HG03565 (cell line): Measurements from ENCODE around the gene SH2B3.

Experiments used
- ATAC-seq: cut with Tn5 transposase; IDR thresholded peaks from one replicate; pipeline ENCODE4 v1.9.1; 2021; ENCODE audit warnings: mild to moderate bottlenecking, moderate library complexity; ENCODE audit not compliant: unreplicated experiment

Gene SH2B3

DNA sequence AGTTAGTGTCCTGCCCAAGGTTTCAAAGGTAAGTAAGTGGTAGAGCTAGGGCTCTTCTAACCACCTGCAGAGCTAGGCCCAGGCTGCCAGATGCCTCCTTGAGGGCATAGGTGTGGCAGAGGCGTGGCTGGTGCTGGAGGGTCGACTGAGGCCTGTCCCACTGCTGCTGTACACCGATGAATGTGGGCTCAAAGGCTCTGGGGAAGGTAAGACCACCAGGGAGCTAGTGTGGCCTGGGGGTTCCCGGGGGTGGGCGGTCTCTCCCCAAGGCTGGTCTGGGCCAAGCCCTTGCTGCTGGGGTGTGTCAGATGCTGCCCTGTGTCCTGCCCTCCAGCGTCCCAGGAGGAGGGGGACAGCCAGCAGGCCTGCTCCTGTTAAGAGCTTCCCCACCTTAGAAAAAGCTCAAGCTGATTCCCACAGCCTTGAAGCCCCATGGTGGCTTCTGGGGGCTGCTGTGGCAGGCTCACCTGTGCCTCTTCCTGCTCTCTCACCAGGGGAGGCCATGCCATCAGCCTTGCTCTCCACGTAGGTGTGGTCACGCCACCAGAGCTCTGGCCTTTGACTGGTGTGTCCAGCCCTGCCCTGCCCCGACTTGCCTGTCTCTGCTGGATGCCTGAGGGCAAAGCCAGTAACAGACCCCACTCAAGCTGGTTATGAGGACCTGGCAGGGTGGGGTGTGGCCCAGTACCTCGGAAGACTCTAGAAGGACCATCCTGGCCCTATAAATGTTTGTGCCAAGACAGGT is 36.8 kb downstream of the SH2B3 start:
- ATAC-seq: no peak

- ATAC-seq: no peak
These were observed 37.4 kb downstream of the SH2B3 start for GRCh38 chr12:111443086-111443485.

GRCh38 chr12:111443586-111443985 is 37.9 kb downstream of the SH2B3 start:
- ATAC-seq: no peak

DNA sequence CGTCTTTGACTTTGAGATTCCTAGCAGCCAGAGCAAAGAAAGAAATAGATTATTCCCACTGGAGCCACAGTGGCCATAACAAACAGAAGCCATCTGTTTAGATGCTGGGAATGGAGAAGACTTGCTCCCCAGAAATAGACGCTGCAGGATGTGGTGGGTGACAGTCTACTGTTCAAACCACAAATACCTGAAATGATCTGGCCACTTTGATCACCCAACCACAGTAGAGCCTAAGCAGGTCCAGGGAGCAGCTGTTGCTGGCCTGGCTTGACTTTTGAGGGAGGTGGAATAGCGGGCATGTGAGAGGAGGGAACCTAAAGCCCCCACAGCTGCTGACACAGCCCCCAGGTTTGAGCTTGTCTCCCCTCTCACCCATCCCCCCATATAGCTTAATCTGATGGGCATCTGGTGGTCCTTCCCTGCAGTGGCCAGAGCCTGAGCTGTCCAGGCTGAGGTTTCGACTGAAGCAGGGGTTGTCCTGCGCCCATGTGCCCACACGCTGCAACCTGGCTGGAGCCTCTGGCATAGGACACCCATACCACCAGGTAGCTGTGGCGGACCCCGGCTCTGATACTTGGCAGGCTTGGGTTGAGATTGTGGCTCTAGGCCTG is 38.7 kb downstream of the SH2B3 start:
- ATAC-seq: peak; percentile 25

DNA sequence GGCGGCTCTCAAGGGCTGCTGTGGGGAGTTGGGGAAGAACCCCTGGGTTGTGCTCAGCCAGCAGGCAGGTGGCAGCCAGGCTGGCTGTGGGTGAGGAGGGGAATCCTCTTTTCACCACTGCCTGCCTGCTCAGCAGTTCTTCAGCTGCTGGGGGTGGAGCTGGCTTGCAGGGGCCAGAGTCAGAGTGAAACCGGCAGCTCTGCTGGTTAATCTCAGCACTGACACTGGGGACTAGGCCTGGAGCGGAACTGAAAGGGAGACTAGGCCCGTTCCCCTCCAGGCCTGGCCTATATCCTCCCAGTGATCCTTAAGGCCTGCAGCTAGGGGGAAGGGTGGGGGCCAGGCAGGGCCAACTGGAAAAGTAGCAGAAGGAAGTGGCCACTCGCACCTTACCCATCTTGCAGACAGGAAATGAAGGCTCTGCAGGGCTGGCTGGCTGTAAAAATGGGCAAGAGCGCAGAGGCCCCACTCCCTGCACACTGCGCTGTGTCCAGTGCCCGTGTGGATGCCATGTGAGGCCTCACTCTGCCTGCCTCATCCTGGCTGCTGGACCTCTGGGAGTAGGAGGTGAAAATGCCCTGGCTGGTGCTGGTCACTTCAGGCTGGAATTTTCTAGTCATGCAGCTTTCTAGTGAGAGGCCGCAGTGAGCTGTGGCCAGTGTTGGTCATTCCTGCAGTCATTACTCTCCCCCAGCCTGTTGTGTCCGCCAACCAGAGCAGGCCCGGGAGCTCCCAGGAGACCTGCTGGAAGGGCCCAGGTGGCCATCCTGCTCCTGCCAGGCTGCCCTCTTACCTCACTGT is 39.4 kb downstream of the SH2B3 start:
- peak; percentile 70 for ATAC-seq

DNA sequence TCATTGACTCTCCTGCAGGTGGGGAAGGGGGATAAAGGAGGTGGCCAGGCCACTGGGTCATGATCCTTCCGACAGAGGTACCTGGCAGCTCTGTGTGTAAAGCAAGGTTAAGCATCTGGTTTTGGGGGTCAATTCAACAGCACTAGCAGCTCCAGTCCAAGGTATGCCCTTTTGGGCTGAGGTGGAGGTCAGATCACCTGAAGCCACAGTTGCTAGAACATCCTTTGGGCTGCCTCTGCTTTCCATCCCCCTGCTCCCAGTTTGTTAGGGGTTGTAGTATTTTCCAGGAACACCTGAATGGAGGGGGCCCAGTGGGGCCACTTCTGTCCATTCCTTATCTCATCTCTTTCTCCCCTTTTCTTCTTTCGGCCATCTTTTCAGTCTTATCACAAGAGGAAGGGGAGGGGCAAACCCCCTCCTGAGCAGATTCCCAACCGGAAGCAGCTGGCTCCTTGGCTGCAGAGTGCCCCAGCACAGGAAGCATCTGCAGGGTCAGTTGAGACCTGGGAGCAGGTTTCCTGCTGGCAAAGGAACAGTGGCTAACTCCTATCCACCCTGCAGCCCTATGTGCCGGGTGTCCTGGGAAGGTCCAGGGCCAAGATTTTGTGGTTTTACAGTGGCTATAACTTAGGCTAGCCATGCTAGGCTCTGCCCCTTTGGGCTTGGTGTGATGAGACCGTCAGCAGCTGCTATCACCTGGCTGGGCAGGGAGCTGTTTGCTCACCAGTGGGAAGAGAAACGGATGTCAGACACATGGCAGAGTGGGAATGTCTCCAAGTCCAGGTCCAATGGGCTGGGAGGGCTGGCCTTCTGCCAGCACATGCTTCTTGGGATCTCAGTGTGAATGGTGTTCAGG is 40.2 kb downstream of the SH2B3 start:
- no peak for ATAC-seq

- no peak for ATAC-seq
These were observed 41.2 kb downstream of the SH2B3 start for GRCh38 chr12:111446631-111447570.

- ATAC-seq: no peak
These were observed 42.0 kb downstream of the SH2B3 start for GRCh38 chr12:111447571-111448265.

- ATAC-seq: no peak
These were observed 42.6 kb downstream of the SH2B3 start for GRCh38 chr12:111448266-111448830.

GRCh38 chr12:111448846-111449790 is 43.4 kb downstream of the SH2B3 start:
- no peak for ATAC-seq

- no peak for ATAC-seq
These were observed 45.0 kb downstream of the SH2B3 start for GRCh38 chr12:111450676-111451075.

GRCh38 chr12:111451232-111451631 is 45.5 kb downstream of the SH2B3 start:
- ATAC-seq: no peak

DNA sequence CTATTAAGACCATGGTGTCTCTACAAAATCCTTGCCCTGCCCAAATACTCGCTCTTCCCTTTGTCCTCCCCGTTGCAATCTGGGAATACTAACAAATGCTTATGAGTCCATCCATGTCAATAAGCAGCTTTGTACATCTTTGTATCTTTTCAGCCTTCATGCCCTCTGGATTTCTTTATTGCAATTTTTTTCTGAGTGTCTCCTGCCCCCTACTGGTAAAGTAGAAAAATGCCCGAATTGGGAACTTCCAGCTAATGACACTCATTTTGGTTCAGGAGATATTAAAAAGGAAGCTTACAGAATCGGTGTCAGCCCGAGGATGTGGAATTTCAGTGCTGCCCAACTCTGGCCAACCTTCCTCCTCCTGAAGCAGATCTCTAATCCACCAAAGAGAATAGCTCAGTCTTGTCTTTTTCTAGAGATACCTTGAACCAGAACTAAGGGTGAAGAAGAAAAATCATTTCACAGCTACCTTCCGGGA is 46.0 kb downstream of the SH2B3 start:
- ATAC-seq: no peak

- no peak for ATAC-seq
These were observed 47.6 kb downstream of the SH2B3 start for GRCh38 chr12:111453071-111453989.

- no peak for ATAC-seq
These were observed 48.6 kb downstream of the SH2B3 start for GRCh38 chr12:111454311-111454710.

- no peak for ATAC-seq
These were observed 49.2 kb downstream of the SH2B3 start for GRCh38 chr12:111454716-111455447.
